G401 (cell line): ENCODE data around the gene ATF7. TPM values are rescaled to one million over a fixed set of nuclear protein-coding genes. Genes with fewer than 3 reads are reported as not detected.
A peak's percentile ranks its signal among the peaks of the same experiment; 100 is the strongest.

Experiments
- DNase-seq: peaks from one replicate; pipeline ENCODE4 v3.0.0-alpha.2; 2015; ENCODE audit warnings: low spot score
- in situ Hi-C: cut with HindIII; loops from 2 replicates; pipeline ENCODE4 v1.10.0; 2016; ENCODE audit warnings: low sequenced_read_pairs, mixed read lengths
- total RNA-seq: library from RNA; depleted of rRNA; stranded (reverse); fragments of >200 nt; shearing (Covaris generic); gene quantifications from 2 replicates; pipeline ENCODE4 v1.2.3, GENCODE V29; 2014

The ATF7 gene
- total RNA-seq, 1 experiment from 2014 or later = 11.6 TPM

DNA sequence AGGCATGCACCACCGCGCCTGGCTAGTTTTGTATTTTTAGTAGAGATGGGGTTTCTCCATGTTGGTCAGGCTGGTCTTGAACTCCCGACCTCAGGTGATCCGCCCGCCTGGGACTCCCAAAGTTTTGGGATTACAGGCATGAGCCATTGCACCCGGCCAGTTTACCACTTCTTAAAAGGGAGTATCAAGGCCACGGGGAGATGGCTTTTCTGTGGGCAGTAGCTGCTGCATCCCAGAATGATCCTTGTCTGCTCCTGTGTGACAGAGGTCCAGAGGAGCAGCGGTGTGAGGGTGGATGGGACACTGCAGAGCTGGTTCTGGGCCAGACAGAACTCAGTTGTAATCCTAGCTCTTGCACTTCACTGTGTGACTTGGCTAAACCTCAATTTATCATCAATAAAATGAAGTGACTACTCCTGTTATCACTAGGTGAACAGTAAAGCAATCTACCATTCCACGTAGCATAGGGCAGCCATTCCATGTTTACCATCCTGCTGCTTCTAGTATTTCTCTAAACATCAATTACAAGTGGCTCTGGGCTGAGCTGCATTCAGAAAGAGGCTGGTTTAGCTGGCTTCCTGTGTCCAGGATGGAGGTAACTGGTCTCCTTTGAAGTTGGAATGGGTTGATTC is 115.9 kb downstream of the ATF7 start:
- no peak for DNase-seq
- in situ Hi-C loops = loop anchor here (5.0 kb wide), 1 partner anchor 168 kb away; no protein-coding TSS in a partner anchor

DNA sequence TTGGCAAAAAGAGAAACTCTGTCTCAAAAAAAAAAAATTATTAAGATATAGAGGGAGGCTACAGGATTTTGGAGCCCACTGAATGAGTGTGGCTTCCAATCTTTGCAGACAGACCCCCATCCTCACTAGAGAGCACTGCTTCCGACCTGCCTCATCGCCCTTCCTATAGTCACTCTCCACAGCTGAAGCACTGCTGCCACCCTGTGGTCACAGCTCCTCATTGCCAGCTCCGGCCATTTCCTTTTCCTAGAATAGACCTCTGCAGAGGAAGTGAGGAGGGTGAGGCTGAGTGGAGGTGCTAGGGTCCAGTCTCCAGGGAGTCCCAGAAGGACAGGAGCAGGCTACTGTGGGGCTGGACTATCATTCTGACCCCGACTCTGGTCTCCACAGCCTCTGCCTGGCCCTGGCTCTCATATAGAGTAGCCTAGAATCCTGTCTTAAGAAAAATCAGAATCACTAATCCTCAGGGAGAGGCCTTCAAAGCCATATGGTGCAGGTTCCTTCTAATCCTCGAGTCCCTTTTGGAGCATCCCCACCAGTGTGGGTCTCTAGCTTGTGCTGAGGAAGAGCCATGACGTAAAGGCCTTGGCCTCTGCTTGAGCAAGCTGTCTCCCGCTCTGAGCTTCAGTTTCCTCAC is 117.5 kb downstream of the ATF7 start:
- in situ Hi-C loops = no loop called here
- peak; percentile 94 for DNase-seq

DNA sequence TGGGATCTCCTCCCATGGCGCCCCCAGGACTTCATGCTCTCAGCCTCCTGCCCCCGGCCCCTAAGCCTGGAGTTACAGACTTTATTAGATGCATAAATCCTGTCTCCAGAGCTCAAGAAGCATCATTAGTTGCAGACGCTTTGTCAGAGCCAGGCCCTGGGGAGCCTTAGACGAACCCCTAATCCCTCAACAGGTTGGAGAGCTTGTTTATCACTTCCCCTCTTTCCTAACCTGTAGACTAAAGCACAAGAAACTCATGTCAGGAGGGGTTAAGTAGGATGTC is 118.6 kb downstream of the ATF7 start:
- no peak for DNase-seq
- in situ Hi-C loops = no loop called here

DNA sequence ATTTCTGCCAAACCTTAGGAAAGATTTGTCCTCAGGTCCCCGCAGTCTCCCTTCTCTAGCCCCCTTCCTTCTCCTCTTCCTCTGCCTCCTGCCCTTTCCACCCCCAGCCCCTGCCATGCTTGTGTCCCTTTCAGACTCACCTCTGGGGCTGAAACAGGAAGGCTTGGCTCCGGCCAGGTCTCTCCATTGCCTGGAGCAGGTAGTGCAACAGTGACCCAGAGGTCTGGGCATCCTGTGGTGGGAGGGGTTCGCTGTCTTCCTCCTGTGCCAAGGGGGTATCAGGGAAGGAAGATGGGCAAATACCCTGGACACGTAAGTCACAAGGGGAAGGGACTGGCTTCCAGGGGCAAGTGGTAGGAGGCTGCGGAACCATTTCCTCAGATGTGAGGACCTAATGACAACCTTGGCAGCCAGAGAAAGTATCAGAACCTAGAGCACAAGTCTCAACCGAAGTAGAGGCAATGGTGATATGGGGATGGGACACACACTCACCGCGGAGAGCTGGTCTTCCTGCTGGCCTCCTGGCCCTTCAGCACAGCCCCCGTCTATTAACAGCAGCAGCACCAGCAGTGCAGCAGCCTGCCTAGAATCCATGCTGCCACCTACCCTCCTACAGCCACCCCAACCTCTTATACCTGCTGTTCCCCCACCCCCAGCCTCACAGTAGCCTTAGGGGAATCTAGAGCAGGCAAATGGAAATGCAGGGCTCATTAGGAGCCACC is 119.1 kb downstream of the ATF7 start, which contains the start of gene NPFF:
NPFF (minus strand) TSS at position 604 of the 722 bp plus-strand sequence; CDS start at position 594, 10 bp downstream.
- in situ Hi-C loops = no loop called here
- no peak for DNase-seq

DNA sequence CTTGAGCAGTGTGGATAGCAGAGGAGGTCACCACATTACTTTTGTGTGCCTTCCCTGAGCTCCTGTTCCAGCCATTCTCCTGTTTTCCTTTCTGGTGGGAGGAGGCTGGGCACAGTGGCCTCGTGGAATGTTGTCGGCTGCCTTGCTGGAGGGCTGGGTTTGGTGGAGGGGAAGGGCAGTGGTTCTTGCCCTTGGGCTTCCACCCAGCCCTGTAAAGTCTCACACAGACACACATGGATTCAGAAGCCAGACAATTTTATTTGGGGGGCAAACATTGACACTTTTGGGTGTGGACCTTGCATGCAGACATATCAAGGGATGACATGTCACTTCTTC is 119.8 kb downstream of the ATF7 start:
- DNase-seq = no peak
- in situ Hi-C loops = no loop called here

DNA sequence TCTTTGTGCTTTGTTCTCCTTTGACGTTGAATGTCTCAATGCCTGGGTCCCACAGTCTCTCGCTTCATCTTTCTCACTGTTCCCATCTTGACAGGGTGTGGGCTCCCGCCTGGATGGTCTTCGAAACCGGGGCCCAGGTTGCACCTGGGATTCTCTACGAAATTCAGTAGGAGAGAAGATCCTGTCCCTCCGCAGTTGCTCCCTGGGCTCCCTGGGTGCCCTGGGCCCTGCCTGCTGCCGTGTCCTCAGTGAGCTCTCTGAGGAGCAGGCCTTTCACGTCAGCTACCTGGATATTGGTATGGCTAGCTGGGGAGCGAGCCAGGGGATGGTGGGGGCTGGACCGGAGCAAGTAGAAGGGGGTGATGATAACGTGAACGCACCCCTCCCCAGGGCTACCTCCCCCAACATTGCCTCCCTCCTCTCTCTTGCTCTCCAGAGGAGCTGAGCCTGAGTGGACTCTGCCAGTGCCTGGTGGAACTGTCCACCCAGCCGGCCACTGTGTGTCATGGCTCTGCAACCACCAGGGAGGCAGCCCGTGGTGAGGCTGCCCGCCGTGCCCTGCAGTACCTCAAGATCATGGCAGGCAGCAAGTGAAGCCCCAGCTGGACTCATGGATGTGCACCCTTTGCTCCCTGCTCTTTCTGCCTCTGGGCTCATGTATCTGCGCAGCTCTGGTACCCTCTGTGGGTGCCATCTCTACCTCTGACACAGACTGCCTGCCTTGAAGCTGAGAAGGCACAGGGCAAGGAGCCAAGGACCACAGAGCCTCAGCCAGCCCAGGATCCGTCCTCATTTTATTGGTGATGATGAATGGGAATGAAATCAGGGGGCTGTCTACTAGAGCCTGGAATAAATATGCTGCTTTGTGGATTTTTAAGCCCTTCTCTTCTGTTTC is 120.4 kb downstream of the ATF7 start:
- DNase-seq = peak; percentile 55
- in situ Hi-C loops = no loop called here

DNA sequence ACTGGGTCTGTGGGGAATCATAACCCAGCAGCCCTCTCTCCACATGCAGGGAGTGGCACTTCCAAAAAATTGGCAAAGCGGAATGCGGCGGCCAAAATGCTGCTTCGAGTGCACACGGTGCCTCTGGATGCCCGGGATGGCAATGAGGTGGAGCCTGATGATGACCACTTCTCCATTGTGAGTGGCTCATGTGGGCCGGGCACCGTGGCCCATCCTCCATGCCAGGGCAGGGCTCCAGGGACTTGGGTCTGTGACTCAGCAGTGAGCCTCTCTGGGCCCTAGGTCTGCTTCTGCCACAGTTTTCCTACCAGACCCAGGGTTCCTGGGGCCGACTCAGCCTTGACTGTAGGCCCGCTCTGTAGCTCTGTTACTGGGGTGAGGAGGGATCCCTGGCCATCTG is 121.1 kb downstream of the ATF7 start:
- DNase-seq = peak; percentile 46
- in situ Hi-C loops = no loop called here

DNA sequence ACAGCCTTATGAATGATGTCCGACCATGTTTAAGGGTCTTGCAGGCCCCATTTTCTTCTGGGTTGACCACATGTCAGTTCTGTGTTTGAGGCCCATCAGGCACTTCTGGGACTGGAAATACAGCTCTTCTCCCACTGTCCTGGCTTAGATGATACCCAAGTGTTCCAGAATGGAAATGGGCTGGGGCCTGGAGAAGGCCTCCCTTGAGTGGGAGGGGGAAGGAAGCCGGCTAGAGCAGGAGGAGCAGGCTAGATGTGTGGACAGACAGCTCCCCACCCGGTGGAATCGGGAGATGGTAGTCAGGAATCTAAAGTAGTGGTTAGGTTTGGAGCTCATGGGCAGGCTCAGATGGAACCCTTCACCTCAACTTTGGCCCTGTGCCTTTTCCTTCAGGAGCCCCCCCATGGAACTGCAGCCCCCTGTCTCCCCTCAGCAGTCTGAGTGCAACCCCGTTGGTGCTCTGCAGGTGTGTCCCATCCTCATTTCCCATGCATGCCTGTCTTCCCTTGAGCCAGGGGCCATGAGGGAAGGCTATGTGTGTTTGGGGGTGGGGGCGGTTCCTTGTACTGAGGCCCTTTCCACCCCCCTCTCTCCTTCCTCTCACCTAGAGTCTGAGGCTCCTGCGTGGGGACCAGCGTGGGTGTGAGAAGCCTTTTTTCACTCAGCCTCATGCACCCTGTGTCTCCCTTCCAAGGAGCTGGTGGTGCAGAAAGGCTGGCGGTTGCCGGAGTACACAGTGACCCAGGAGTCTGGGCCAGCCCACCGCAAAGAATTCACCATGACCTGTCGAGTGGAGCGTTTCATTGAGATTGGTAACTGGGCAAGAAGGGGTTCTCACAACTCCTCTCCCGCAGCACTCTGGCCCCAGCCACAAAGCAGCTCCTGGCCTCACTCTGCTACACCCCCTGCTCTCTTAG is 121.9 kb downstream of the ATF7 start:
- peak; percentile 52 for DNase-seq
- in situ Hi-C loops = no loop called here

DNA sequence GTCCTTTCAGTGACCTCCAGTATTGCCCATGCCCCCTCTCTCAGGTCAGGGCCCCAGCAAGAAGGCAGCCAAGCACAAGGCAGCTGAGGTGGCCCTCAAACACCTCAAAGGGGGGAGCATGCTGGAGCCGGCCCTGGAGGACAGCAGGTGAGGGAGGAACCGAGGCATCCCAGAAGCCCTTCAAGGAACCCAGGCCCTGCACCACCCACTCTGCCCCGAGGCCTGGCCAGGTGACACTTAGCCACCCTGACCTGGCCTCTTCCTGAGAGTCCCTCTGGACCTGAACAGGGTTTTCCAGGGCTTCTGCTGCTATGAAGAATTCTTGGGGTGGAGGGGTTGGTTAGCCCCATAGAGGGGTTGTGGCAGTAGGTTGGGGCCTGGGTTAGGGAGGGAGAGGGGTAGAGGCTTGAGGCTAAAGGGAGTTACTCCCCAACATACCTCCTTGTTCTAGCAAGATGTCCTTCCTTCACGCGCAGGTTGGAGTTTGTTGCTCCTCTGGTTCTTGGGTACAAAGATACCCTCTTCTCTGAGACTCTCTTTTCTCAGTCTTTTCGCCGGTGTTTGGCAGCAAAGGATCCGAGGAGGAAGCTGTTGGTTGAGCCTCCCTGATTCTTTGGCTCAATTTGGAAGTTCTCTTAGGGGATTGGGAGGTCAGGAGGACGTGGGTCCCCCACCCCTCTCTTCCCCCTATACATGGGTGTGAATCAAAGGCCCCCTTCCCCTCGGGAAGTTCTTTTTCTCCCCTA is 123.0 kb downstream of the ATF7 start:
- in situ Hi-C loops = no loop called here

DNA sequence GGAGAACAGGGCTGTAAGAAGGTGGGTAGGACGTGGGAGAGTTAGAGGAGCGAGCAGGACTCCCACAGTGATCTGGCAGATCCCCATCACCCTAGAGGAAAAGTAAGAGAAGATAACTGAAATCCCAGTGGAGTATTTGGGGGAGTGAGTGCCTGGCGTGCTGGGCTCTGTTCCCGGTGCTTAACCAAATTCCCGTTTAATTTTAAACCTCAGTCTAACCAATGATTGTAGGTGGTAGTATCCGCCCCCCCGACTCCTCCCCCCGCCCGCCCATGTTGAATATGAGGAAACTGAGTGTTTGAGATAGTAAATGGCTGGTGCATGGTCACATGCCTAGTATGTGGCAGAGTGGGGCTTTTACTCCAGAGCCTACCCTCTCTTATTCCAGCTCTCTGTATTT is 123.9 kb downstream of the ATF7 start:
- DNase-seq = no peak
- in situ Hi-C loops = no loop called here

More for the DNA sequence above, 123.0 kb downstream of the ATF7 start:
- DNase-seq = no peak

DNA sequence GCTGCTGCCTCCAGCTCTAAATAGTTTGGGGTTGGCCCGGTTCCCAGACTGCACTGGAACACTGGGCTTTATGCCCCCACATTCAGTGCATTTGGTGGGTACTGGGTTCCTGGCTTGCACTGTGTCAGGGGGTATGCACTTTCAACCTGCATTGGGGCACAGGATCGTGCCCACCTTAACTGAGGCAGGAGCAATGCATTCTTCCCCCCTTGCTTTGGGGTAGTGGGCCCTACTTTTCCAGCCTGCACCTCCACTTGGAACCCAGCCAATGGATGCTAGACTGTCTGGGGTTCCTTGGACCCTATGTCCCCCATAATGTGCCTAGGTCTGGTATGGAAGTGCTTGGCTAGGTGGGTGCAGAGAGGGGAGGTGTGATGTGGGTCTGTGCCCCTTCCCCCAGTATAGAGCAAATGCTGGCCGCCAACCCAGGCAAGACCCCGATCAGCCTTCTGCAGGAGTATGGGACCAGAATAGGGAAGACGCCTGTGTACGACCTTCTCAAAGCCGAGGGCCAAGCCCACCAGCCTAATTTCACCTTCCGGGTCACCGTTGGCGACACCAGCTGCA is 124.5 kb downstream of the ATF7 start:
- no peak for DNase-seq
- in situ Hi-C loops = no loop called here

DNA sequence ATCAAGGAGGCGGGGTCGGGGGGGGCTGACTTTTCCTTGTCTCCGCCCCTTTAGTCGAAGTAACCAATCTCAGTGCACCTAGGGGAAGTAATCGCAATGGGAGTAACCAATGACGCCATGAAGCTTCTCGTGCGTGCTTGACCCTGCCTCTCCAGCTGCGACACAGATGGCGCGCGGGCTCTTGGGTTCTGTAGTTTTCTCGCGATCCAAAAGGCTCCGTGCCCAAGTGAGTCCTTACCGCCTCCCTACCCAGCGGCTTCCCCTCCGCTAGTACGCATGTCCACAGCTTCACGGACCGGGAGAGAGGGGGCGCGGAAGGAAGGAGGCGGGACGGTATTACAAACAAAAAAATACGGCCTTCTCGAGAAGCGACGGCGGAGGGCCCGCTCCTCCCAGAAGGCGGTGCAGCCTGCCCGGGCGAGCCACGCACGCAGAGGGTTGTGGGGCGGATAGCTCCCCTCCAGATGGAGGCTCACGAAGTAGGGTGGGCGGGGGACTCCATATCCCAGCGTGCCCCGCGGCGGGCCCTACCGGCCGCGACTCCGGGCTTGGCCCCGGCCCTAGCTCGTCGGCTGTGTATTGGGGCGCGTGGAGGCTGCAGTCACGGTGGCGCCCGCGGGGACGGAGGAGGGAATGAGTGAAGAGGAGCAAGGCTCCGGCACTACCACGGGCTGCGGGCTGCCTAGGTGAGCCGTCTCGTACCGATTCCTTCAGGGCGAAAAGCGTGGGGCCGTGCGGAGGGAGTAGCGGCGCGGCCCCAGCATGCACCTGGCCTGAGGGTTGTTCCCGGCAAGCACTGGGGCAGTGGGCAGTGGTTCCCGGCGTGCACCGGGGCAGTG is 125.2 kb downstream of the ATF7 start, which contains the start of gene TARBP2:
TARBP2 (plus strand) TSS at position 508 of the 839 bp plus-strand sequence; CDS start at position 634, 126 bp downstream.
- in situ Hi-C loops = no loop called here
- peak; percentile 100 for DNase-seq

DNA sequence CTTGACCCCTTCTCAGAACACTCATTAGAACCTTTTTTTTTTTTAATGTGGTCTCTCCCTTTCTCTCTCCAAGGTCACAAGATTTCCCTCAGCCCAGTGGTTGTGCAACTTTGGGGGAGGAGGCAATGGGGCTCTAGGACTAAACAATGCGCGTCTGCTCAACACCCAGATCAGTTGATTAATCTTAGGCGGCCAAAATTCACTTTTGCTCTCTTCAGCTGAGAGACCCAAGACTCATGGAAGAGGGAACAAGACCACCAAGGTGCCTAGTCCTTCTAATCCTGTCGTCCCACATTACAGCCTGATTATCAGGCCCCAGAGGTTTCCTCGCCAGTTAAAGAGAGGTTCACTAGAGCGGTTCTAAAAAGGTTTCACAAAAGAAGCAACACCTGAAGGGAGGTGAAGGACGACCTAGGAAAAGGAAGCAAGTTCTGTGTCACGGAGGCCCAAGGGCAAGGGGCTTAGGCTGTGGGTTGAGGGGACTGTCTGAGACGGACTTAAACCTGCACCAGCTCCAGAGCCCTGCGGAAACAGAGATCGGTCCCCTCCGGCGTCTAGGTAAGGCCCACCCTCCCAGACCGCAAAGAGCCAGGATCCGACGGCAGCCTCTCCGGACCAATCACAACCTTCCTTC is 125.9 kb downstream of the ATF7 start:
- no peak for DNase-seq
- in situ Hi-C loops = no loop called here

DNA sequence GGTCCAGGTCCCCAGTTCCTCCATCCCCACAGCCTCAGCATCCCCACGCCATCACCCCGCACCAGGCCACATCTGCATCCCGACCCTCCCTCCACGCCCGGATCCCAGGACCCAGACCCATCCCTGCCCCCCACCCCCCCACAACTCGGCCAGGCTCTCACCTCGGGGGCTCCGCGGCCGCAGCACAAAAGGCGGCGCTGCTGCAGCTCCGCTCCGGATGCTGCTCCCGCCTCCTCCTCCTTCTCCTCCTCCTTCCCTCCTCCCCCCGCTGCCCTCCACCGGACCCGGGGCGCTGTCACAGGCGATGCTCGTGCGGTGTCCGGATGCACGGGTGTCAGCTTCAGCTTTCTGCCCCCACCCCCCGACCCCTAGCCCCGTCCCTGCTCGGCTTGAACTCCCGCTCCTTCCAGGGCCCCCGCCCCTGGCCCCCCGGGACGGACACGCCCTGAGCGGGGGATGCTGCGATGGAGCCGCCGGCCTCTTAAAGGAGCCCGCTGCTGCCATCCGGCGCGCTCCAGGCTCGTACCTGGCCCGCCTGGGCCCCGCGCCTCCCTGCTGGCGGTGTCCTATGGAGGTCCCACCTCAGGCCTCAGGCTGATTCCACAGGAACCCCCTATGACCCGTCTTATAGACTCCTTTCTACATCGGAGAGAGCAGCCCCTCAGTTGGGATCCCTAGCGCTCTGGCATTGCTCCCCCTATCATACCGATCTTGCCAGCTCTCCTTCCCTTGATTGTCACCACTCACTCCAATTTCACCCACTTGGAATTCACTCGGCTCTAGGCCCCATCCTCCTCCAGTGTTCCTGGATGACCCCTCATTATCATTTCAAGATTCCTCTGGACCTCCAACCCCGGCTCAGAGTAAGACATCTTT is 126.7 kb downstream of the ATF7 start, which contains the start of gene MAP3K12:
MAP3K12 (minus strand) TSS at position 193 of the 876 bp plus-strand sequence. CDS start 12,067 bp downstream, outside the sequence.
- DNase-seq = peak; percentile 87
- in situ Hi-C loops = no loop called here

DNA sequence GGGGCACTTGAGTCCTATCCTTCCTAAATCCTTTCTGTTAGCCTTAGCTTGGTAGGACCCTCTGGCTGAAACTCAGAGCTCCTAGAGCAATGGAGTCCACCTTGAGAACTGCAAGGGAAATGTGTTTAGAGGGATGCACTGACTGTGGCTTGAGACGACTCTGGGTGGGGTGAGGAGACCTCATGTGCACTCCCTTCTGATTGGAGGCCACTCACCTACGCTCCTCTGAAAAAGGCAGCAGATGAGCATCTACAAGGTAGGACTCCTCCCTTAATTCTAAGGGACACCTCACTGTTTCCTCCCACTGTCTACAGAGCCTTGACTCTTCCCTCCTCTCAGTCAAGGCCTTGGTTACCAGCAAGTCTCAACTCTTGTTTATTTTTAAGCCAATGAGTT is 127.9 kb downstream of the ATF7 start:
- DNase-seq = peak; percentile 63
- in situ Hi-C loops = no loop called here
